Endothelial cell of umbilical vein (primary cell): Measurements from ENCODE around the gene CMTM7. TPM values are rescaled to one million over a fixed set of nuclear protein-coding genes. Genes with fewer than 3 reads are reported as not detected.

Experiments used
- BruUV-seq: library from RNA; stranded (reverse); fragments of 400-500 nt; replicated peaks from 2 replicates; lab custom pipeline; 2021; lab: Mats Ljungman, UMichigan
- CTCF ChIA-PET: fragments of 300-600, 350-600 bp; sonication (Branson Sonifier 250); formaldehyde crosslinking; loops from one replicate; lab custom pipeline; 2021; ENCODE audit warnings: antibody characterized with exemption, inconsistent platforms; lab: Charles Lee
- POLR2A ChIA-PET: fragments of 300-600, 350-600 bp; sonication (Branson Sonifier 250); formaldehyde crosslinking; loops from one replicate; lab custom pipeline; 2021; ENCODE audit warnings: antibody characterized with exemption, inconsistent platforms; lab: Charles Lee
- DNase-seq: peaks from one replicate; pipeline ENCODE4 v3.0.0-alpha.2; 2011; ENCODE audit warnings: low read depth, low spot score
- FAIRE-seq: peaks from 2 replicates; lab custom pipeline; 2011; peaks lifted over from hg19 to GRCh38; lab: Jason Lieb, UNC
- H2AFZ ChIP-seq: 2 replicates; pipeline ENCODE4 v1.6.0; 2012; ENCODE audit warnings: low read depth, low read length, control low read depth, inconsistent platforms
- H3K27ac ChIP-seq: 2 replicates; pipeline ENCODE4 v1.5.1; 2011; ENCODE audit warnings: low read depth, mild to moderate bottlenecking, control low read depth, low read length, moderate library complexity; ENCODE audit not compliant: insufficient read depth
- H3K27me3 ChIP-seq, 2 experiments: 2 replicates each; pipeline versions ENCODE4 v1.6.0 to v1.6.1; 2011; ENCODE audit warnings: low read length in 2 of 2, mixed read lengths in 1 of 2; ENCODE audit not compliant: control insufficient read depth in 2 of 2, insufficient read depth in 2 of 2
- H3K36me3 ChIP-seq, 2 experiments: 2 replicates in 1 of 2; 3 replicates in 1 of 2; pipeline ENCODE4 v1.5.1; 2011; ENCODE audit warnings: low read length in 2 of 2, mild to moderate bottlenecking in 1 of 2, moderate library complexity in 1 of 2; ENCODE audit not compliant: control insufficient read depth in 2 of 2, insufficient read depth in 2 of 2; ENCODE audit errors: extremely low read depth in 1 of 2
- H3K4me1 ChIP-seq: 3 replicates; pipeline ENCODE4 v1.5.1; 2011; ENCODE audit warnings: mild to moderate bottlenecking, low read length; ENCODE audit not compliant: control insufficient read depth, insufficient read depth; ENCODE audit errors: extremely low read depth
- H3K4me2 ChIP-seq: 2 replicates; pipeline ENCODE4 v1.6.1; 2011; ENCODE audit warnings: low read length, control low read depth, mixed read lengths; ENCODE audit not compliant: insufficient read depth
- H3K4me3 ChIP-seq, 3 experiments: fragments of 200-600 bp in 1 of 3; sonication (generic), shearing (Covaris generic) in 1 of 3; replicated peaks in 1 of 3; 2 replicates each; pipeline ENCODE4 v1.5.1; 2011 to 2016; ENCODE audit warnings: control low read depth in 3 of 3, low read length in 3 of 3, mild to moderate bottlenecking in 2 of 3, inconsistent platforms in 1 of 3, low read depth in 1 of 3, moderate library complexity in 1 of 3; ENCODE audit not compliant: insufficient read depth in 1 of 3
- H3K79me2 ChIP-seq: 2 replicates; pipeline ENCODE4 v1.6.0; 2012; ENCODE audit warnings: low read length, inconsistent platforms; ENCODE audit not compliant: control insufficient read depth, insufficient read depth
- H3K9ac ChIP-seq: replicated peaks from 2 replicates; pipeline ENCODE3; 2011; ENCODE audit warnings: low read length, control low read depth; ENCODE audit not compliant: insufficient read depth; ENCODE audit errors: extremely low read depth
- H3K9me1 ChIP-seq: replicated peaks from 3 replicates; pipeline ENCODE4 v1.6.0; 2011; ENCODE audit warnings: mild to moderate bottlenecking, low read length; ENCODE audit not compliant: control insufficient read depth, insufficient read depth; ENCODE audit errors: extremely low read depth
- H3K9me3 ChIP-seq: replicated peaks from 2 replicates; pipeline ENCODE4 v1.5.1; 2012; ENCODE audit warnings: low read length, inconsistent platforms; ENCODE audit not compliant: control insufficient read depth, insufficient read depth
- H4K20me1 ChIP-seq: replicated peaks from 2 replicates; pipeline ENCODE3; 2011; ENCODE audit warnings: mild to moderate bottlenecking, low read length; ENCODE audit not compliant: control insufficient read depth, insufficient read depth; ENCODE audit errors: extremely low read depth
- EZH2 ChIP-seq: IDR thresholded peaks from 2 replicates; pipeline ENCODE4 v1.6.1; 2012; ENCODE audit warnings: borderline replicate concordance, low read depth, mild to moderate bottlenecking, moderate library complexity, low read length, inconsistent platforms; ENCODE audit not compliant: severe bottlenecking
- FOS ChIP-seq: IDR thresholded peaks from 2 replicates; pipeline ENCODE4 v1.6.1; 2011; ENCODE audit warnings: mild to moderate bottlenecking, low read length, moderate library complexity, borderline replicate concordance; ENCODE audit not compliant: insufficient read depth
- GATA2 ChIP-seq: IDR thresholded peaks from 2 replicates; pipeline ENCODE4 v1.7.0; 2011; ENCODE audit warnings: low read depth, mild to moderate bottlenecking, moderate library complexity, mixed read lengths, low read length; ENCODE audit not compliant: insufficient read length, insufficient read depth
- JUN ChIP-seq: IDR thresholded peaks from 2 replicates; pipeline ENCODE4 v1.6.1; 2011; ENCODE audit warnings: borderline replicate concordance, low read depth; ENCODE audit not compliant: insufficient read length, insufficient read depth
- MAX ChIP-seq: IDR thresholded peaks from 2 replicates; pipeline ENCODE4 v1.6.1; 2011; ENCODE audit not compliant: insufficient read depth, insufficient read length
- MYC ChIP-seq: IDR thresholded peaks from one replicate; pipeline ENCODE4 v1.6.1; 2011; ENCODE audit warnings: mild to moderate bottlenecking, low read depth, low read length
- POLR2A ChIP-seq: IDR thresholded peaks from 2 replicates; pipeline ENCODE4 v1.6.1; 2012; ENCODE audit warnings: low read depth, mild to moderate bottlenecking, control low read depth, low read length
- POLR2AphosphoS5 ChIP-seq: IDR thresholded peaks from 2 replicates; pipeline ENCODE4 v1.6.1; 2012; ENCODE audit warnings: low read depth, mild to moderate bottlenecking, control low read depth, low read length, moderate library complexity; ENCODE audit not compliant: insufficient read depth
- dilution Hi-C: fragments of 300-500 bp; cut with MboI; formaldehyde crosslinking; loops from one replicate; pipeline ENCODE4 v1.15.0; 2019; ENCODE audit warnings: low sequenced_read_pairs; ENCODE audit not compliant: extremely low pct_ligation_motif_present
- intact Hi-C: fragments of 100-400 bp; cut with micrococcal nuclease; formaldehyde crosslinking; loops from one replicate; pipeline ENCODE4 v1.10.0; 2022
- polyA plus RNA-seq, 4 experiments: library from polyadenylated mRNA; depleted of rRNA in 3 of 4; stranded (reverse) in 3 of 4; unstranded in 1 of 4; fragments of >200 nt; gene quantifications; 2 replicates each; pipeline versions ENCODE4 v1.2.1 to v1.2.3, GENCODE V29; 2011 to 2012; ENCODE audit warnings: missing spikeins in 1 of 4
- total RNA-seq: library from RNA; stranded (reverse); gene quantifications from 2 replicates; pipeline ENCODE4 v1.2.3, GENCODE V29; 2021
- TF ChIP-seq, protein P1 (sequence below), 2 donors: IDR thresholded peaks; 1 replicate in 1 of 2; 2 replicates in 1 of 2; pipeline ENCODE4 v1.5.1; 2011; ENCODE audit warnings: low read length in 2 of 2, mild to moderate bottlenecking in 2 of 2, moderate library complexity in 2 of 2, control low read depth in 1 of 2, inconsistent platforms in 1 of 2, low read depth in 1 of 2; ENCODE audit not compliant: insufficient read depth in 1 of 2; ENCODE audit errors: extremely low read depth in 1 of 2

CMTM7 gene
- total and polyA plus RNA-seq, 2 donors (not counting 3 experiments of a cell fraction or from before 2014, with no cell fraction given), result 44.7 to 88.5 TPM

DNA sequence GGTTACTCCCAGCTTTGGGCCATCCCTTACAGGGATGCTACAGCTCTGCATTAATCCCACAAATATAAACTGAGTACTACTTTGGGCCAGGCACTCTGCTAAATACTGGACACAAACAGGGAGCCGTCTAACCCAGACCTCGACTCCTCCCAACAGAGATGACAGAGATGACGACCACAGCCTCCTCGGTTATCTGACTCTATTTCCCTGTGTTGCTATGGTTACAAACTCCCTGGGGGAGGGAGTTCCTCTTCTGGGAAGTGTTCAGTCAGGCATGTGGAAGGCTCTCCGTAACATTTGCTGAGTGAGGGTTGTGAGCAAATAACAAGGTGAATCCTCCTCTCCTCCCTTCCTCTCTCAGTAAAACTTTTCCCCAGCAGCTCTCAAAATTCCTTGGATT, 6.7 kb upstream of the CMTM7 start:
- dilution Hi-C loops, result no loop called here
- DNase-seq (no peak), FAIRE-seq (no peak)
- H3K79me2 ChIP-seq, result no peaks in the 10 kb centered on the region
- H3K36me3 ChIP-seq, result no peaks in the 10 kb centered on the region
- no peak for TF ChIP-seq EZH2
- TF ChIP-seq MAX, result no peak
- TF ChIP-seq, protein P1, sequence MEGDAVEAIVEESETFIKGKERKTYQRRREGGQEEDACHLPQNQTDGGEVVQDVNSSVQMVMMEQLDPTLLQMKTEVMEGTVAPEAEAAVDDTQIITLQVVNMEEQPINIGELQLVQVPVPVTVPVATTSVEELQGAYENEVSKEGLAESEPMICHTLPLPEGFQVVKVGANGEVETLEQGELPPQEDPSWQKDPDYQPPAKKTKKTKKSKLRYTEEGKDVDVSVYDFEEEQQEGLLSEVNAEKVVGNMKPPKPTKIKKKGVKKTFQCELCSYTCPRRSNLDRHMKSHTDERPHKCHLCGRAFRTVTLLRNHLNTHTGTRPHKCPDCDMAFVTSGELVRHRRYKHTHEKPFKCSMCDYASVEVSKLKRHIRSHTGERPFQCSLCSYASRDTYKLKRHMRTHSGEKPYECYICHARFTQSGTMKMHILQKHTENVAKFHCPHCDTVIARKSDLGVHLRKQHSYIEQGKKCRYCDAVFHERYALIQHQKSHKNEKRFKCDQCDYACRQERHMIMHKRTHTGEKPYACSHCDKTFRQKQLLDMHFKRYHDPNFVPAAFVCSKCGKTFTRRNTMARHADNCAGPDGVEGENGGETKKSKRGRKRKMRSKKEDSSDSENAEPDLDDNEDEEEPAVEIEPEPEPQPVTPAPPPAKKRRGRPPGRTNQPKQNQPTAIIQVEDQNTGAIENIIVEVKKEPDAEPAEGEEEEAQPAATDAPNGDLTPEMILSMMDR (IDR thresholded peaks at IDR 0.05; ENCODE audit: extremely low read depth in 1 of 2, insufficient read depth in 1 of 2, low read depth in 1 of 2, low read length in 2 of 2), result no peak
- no peak for TF ChIP-seq POLR2AphosphoS5
- TF ChIP-seq JUN, result no peak
- TF ChIP-seq MYC, result no peak
- no peak for TF ChIP-seq GATA2
- no peak for TF ChIP-seq FOS
- no peak for TF ChIP-seq POLR2A
- CTCF ChIA-PET, result interaction anchor here (1.0 to 2.7 kb wide), 2 partner anchors 10 to 83 kb away, joined by 3 to 24 read pairs; no protein-coding TSS in a partner anchor
- no peaks in the 10 kb centered on the region for H3K4me1 ChIP-seq
- H3K9me3 ChIP-seq, result no peaks in the 10 kb centered on the region
- no peak overlapping the region for H3K9ac ChIP-seq
- no peaks in the 10 kb centered on the region for H3K9me1 ChIP-seq
- intact Hi-C loops, result no loop called here
- peaks cover 0 to 2% of the 10 kb centered on the region in 2 experiments for H3K27me3 ChIP-seq
- no peak overlapping the region for H2AFZ ChIP-seq
- no peak overlapping the region for H3K27ac ChIP-seq
- BruUV-seq, result no TSS peak
- no peak overlapping the region for H3K4me3 ChIP-seq
- POLR2A ChIA-PET, result no interaction called here
- H3K4me2 ChIP-seq, result no peak overlapping the region
- no peaks in the 10 kb centered on the region for H4K20me1 ChIP-seq
